Sigmoid colon (tissue), 7 donors: ENCODE measurements around the gene GREB1L. TPM values are rescaled to one million over a fixed set of nuclear protein-coding genes. Genes with fewer than 3 reads are reported as not detected.

Experiments
- DNase-seq: peaks from one replicate; pipeline ENCODE4 v3.0.0-alpha.2; 2019
- H3K27ac ChIP-seq, 4 donors: fragments of 200-600 bp; sonication (generic); one replicate each; pipeline ENCODE4 v1.5.1; 2016 to 2019; ENCODE audit warnings: mild to moderate bottlenecking in 1 of 4
- H3K27me3 ChIP-seq, 3 donors: fragments of 200-600 bp; sonication (generic); one replicate each; pipeline ENCODE4 v1.5.1; 2019; ENCODE audit warnings: mild to moderate bottlenecking in 1 of 3
- H3K36me3 ChIP-seq, 4 donors: fragments of 200-600 bp; sonication (generic); one replicate each; pipeline ENCODE4 v1.5.1; 2016 to 2019
- H3K4me1 ChIP-seq, 4 donors: fragments of 200-600 bp; sonication (generic); one replicate each; pipeline ENCODE4 v1.5.1; 2017 to 2019
- H3K4me3 ChIP-seq, 4 donors: fragments of 200-600 bp; sonication (generic); one replicate each; pipeline ENCODE4 v1.5.1; 2017 to 2019; ENCODE audit warnings: mild to moderate bottlenecking in 2 of 4, moderate library complexity in 1 of 4
- H3K9me3 ChIP-seq, 4 donors: fragments of 200-600 bp in 3 of 4; sonication (generic) in 3 of 4; one replicate each; pipeline versions ENCODE4 v1.5.1 to v1.6.1; 2013 to 2019
- EP300 ChIP-seq, 4 donors: sonication (generic); formaldehyde crosslinking; IDR thresholded peaks; one replicate each; pipeline ENCODE4 v1.6.1; 2017; ENCODE audit warnings: antibody characterized with exemption in 4 of 4
- POLR2A ChIP-seq, 2 donors: fragments of 450-650 bp; IDR thresholded peaks; one replicate each; pipeline ENCODE4 v1.6.1; 2016; ENCODE audit warnings: antibody characterized with exemption in 2 of 2, mild to moderate bottlenecking in 2 of 2, moderate library complexity in 2 of 2
- POLR2AphosphoS5 ChIP-seq, 4 donors: sonication (generic); formaldehyde crosslinking; IDR thresholded peaks; one replicate each; pipeline ENCODE4 v1.6.1; 2017; ENCODE audit warnings: antibody characterized with exemption in 4 of 4
- WGBS, 2 donors: extraction: QIAGEN DNeasy Blood & Tissue Kit; methylation state at CpG; one replicate each; pipeline ENCODE4 v1.1.7; 2013; 5-methylcytosine and 5-hydroxymethylcytosine counted together
- intact Hi-C: fragments of 100-400 bp; cut with DNase I; formaldehyde crosslinking; loops from one replicate; pipeline ENCODE4 v1.15.1; 2023
- polyA plus RNA-seq, 3 donors: library from polyadenylated mRNA; stranded (reverse); fragments of 200-250 nt; gene quantifications; one replicate each; pipeline ENCODE4 v1.2.3, GENCODE V29; 2013
- total RNA-seq, 4 donors: library from RNA; depleted of rRNA; stranded (reverse); fragments of >200 nt; gene quantifications; one replicate each; pipeline ENCODE4 v1.1.0, GENCODE V29; 2016
- TF ChIP-seq, protein P1 (sequence below), 4 experiments: fragments of 450-650 bp in 3 of 4; fragments of 200-600 bp in 1 of 4; IDR thresholded peaks; one replicate each; pipeline ENCODE4 v1.5.1; 2016 to 2019; ENCODE audit warnings: antibody characterized with exemption in 4 of 4, mild to moderate bottlenecking in 3 of 4, moderate library complexity in 2 of 4
- donor health status: healthy with polysubstance abuse.
- donor health status: Bipolar disorder and iron deficiency.
- donor health status: healthy.

Gene GREB1L
- total and polyA plus RNA-seq, 7 donors, result 0.23 to 12.1 (median 4.4) TPM; not detected in 2

DNA sequence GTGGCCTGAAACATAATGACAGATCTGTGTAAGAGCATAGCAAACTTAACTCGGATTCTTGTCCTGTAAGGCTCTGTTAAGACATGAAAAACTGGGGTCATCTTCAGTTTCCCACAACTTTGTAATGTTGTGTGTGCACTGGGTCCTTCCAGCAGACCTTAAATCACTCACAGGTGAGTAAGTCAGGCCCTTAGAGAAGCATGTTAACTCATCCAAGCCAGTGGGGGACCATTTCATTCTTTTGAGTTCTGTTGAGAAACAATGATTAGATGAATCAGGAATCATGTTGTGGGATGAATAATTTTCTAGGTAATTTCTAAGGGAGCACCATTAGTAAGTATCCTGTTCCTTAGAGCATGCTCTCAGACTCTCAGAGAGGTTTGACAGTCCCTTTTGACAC, 191.4 kb downstream of the GREB1L start:
- Histone ChIP-seq H3K27me3 (no peaks in the 10 kb centered on the region), H3K36me3 (no peaks in the 10 kb centered on the region), H3K27ac (no peak overlapping the region), H3K4me1 (no peaks in the 10 kb centered on the region), H3K4me3 (no peak overlapping the region), H3K9me3 (no peaks in the 10 kb centered on the region)
- TF ChIP-seq EP300 (IDR thresholded peaks at IDR 0.05) (no peak), POLR2A (IDR thresholded peaks at IDR 0.05) (no peak), POLR2AphosphoS5 (IDR thresholded peaks at IDR 0.05) (no peak)
- TF ChIP-seq, protein P1, sequence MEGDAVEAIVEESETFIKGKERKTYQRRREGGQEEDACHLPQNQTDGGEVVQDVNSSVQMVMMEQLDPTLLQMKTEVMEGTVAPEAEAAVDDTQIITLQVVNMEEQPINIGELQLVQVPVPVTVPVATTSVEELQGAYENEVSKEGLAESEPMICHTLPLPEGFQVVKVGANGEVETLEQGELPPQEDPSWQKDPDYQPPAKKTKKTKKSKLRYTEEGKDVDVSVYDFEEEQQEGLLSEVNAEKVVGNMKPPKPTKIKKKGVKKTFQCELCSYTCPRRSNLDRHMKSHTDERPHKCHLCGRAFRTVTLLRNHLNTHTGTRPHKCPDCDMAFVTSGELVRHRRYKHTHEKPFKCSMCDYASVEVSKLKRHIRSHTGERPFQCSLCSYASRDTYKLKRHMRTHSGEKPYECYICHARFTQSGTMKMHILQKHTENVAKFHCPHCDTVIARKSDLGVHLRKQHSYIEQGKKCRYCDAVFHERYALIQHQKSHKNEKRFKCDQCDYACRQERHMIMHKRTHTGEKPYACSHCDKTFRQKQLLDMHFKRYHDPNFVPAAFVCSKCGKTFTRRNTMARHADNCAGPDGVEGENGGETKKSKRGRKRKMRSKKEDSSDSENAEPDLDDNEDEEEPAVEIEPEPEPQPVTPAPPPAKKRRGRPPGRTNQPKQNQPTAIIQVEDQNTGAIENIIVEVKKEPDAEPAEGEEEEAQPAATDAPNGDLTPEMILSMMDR (IDR thresholded peaks at IDR 0.05), result no peak
- 69 to 74% methylated on average over 1 of the region's 1 CpG for WGBS, 2 donors
- no peak for DNase-seq
- intact Hi-C loops, result no loop called here

DNA sequence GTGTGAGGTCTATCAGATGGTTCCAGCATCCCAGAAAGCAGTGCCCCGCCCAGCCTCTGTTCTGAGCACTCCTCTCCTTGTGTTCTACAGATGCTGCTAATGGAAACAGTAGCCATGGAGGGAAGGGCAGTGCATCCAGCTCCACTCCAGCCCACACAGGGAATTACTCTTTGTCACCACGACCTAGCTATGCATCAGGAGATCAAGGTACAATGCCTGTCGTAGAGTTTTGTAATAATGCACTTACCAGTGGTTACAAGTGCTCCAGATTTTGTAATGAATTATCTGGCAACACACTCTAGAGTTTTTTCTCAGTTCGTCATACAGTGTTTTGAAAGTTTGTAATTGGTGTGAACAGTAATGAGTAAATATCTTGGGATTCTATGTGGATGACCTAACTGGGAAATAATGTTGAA, 197.4 kb downstream of the GREB1L start:
- 60 to 66% methylated on average over 4 of the region's 4 CpGs for WGBS, 2 donors
- Histone ChIP-seq H3K4me1 (no peaks in the 10 kb centered on the region), H3K27ac (no peak overlapping the region), H3K36me3 (no peaks in the 10 kb centered on the region), H3K27me3 (no peaks in the 10 kb centered on the region), H3K9me3 (no peaks in the 10 kb centered on the region), H3K4me3 (no peak overlapping the region)
- intact Hi-C loops, result no loop called here
- TF ChIP-seq EP300 (IDR thresholded peaks at IDR 0.05), result no peak
- TF ChIP-seq POLR2AphosphoS5 (IDR thresholded peaks at IDR 0.05), result no peak
- TF ChIP-seq, protein P1 (IDR thresholded peaks at IDR 0.05), result no peak
- TF ChIP-seq POLR2A (IDR thresholded peaks at IDR 0.05), result no peak
- DNase-seq, result no peak

DNA sequence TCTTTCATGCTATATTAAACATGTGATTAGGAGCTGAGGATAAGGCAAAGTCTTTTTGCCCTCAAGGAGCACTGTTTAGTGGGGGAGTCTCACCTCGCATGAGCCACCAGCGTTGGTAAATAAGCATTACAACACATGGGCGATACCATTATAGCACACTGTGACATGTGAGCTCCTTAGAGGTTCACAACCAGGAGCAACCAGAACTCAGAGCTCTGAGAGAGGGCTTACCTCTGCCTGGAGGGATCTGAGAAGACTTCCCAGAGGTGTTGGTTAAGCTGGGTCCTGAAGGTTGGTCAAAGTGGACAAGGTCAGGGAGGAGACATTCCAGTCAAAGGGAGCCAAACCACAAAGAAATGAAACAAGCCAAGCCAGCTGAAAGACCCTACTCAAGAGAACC, 199.6 kb downstream of the GREB1L start:
- Histone ChIP-seq H3K27me3 (no peaks in the 10 kb centered on the region), H3K4me1 (no peaks in the 10 kb centered on the region), H3K36me3 (no peaks in the 10 kb centered on the region), H3K27ac (no peak overlapping the region), H3K9me3 (no peaks in the 10 kb centered on the region), H3K4me3 (no peak overlapping the region)
- intact Hi-C loops, result no loop called here
- WGBS, 2 donors, result 95 to 96% methylated on average over 3 of the region's 3 CpGs
- no peak for DNase-seq
- no peak for TF ChIP-seq EP300 (IDR thresholded peaks at IDR 0.05)
- TF ChIP-seq, protein P1 (IDR thresholded peaks at IDR 0.05), result no peak
- TF ChIP-seq POLR2A (IDR thresholded peaks at IDR 0.05), result no peak

DNA sequence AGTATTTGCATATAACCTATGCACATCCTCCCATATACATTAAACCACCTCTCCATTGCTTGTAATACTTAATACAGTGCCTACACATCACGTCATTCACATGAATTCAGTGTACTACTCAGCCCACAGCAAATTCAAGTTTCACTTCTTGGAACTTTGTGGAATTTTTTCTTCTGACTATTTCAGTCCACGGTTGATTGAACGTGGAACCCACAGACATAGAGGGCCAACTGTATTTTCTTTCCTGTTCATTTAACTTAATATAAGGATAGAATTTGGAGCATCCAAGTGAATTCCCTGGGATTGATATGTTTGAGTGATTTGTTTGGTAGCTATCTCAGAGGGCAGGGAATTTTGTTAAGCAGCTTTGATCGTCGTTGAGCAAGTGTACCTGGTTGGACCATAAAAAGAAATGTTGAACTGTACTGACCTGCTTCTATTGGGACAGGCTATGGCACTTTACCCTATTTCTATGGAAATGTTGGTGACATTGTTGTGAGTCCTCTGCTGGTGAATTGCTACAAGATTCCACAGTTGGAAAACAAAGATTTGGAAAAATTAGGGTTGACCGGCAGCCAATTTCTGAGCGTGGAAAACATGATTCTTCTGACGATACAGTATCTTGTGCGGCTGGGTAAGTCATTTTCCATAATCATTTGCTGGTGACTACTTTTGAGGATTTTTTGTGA, 201.9 kb downstream of the GREB1L start:
- TF ChIP-seq POLR2AphosphoS5 (IDR thresholded peaks at IDR 0.05) (no peak), POLR2A (IDR thresholded peaks at IDR 0.05) (no peak), EP300 (IDR thresholded peaks at IDR 0.05) (no peak)
- TF ChIP-seq, protein P1 (IDR thresholded peaks at IDR 0.05), result no peak
- no peaks in the 10 kb centered on the region for H3K9me3 ChIP-seq
- WGBS, 2 donors, result 73 to 81% methylated on average over 9 of the region's 9 CpGs
- intact Hi-C loops, result loop anchor here (2.0 kb wide), 1 partner anchor 249 kb away; no protein-coding TSS in a partner anchor
- DNase-seq, result no peak
- H3K27ac ChIP-seq, result no peak overlapping the region
- H3K4me3 ChIP-seq, result no peak overlapping the region
- no peaks in the 10 kb centered on the region for H3K36me3 ChIP-seq
- no peaks in the 10 kb centered on the region for H3K4me1 ChIP-seq
- no peaks in the 10 kb centered on the region for H3K27me3 ChIP-seq
